RPMI7951 (cell line): Measurements from ENCODE around the gene DNASE2. TPM values are rescaled to one million over a fixed set of nuclear protein-coding genes. Genes with fewer than 3 reads are reported as not detected.

ENCODE experiments used
- DNase-seq: peaks from one replicate; pipeline ENCODE4 v3.0.0-alpha.2; 2012; ENCODE audit warnings: low read depth
- total RNA-seq: library from RNA; depleted of rRNA; stranded (reverse); fragments of >200 nt; shearing (Covaris generic); gene quantifications from 2 replicates; pipeline ENCODE4 v1.2.3, GENCODE V29; 2014

DNASE2 gene
- total RNA-seq, 1 experiment from 2014 or later, result 33.6 TPM

DNA sequence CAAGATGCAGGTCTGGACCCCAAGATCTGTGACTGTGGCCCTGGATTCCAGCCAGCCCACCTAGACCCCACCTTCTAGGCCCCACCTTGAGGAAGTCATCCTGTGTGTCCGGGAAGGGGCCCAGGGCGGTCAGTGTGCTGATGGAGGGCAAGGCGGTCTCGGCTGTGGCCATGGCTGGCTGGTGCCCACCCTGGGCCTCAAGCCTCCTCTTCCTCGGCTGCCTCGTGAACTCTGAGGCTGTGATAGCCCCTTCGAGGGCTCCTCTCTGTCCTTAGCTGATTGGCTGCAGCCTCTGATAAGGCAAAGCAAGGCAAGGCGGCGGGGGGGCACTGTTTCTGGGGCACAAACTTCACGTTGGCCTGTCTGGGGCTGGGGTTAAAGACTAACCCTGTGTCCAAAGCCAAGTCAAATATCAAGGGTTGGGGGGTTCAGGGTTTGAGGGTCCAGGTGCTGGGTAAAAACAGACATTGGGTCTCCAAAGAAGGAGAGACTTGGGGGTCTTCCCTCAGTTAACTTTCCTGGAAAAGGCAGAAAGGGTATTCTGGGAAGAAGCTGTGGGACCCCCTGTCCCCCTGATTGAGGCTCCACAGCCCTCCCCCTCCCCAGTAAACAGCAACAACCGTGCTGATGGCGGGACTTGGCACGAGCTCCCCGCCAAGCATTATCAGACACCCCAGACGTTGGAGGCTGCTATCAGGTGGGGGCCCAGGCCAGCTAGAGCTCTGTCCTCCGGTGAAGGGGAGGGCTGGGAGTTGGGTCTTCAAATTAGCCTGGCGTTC, 5.9 kb upstream of the DNASE2 start, which contains the start of gene KLF1:
KLF1 (minus strand) TSS at position 233 of the 779 bp plus-strand sequence; CDS start at position 172, 61 bp downstream.
- no peak for DNase-seq

DNA sequence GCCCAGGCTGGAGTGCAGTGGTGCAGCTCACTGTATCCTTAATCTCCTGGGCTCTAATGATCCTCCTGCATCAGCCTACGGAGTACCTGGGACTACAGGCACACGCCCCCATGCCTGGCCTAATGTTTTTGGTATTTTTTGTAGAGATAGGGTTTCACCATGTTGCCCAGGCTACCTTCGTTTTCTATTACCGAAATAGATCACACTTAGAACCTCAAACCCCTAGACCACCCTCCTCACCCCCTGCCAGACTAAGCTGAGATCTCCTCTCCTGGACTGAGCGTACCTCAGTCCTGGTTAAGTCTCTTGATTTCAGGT, 5.4 kb upstream of the DNASE2 start:
- no peak for DNase-seq

DNA sequence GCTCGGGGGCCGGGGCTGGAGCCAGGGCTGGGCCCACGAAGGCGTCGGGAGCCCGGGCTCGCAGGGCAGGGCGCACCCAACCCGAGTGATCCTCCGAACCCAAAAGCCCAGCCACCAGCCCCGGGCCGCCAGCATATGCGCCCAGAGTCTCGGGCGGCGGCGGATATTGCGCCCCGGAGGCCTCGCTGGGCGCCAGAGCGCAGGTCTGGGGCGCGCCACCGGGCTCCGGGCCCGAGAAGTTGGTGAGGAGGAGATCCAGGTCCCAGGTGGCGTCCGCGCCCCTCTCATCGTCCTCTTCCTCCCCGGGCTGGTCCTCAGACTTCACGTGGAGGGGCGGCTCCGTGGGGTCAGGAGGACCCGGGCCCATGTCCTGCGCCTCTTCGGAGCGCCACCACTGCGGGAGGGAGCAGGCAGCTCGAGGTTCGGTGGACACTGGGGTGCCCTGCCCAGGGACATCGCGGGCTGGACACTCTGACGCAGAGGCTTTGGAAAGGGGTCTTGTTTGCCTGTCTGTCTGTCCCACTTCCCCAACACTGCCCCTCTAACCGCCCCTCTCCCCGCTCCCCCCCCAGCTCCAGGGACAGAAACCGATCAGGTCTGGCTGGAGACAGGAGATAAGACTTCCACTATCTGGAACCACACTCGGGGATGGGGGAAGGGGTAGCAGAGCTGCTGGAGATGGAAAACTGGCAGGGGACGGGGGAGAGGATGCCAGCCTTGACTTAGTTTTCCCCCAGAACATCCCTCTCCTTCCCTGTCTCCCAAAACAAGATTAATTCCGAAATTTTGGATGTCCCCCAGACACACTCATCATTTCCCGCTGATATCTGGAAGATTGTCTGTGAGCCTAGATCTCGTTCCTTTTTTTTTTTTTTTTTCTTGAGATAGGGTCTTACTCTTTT, 4.8 kb upstream of the DNASE2 start:
- DNase-seq, result no peak

DNA sequence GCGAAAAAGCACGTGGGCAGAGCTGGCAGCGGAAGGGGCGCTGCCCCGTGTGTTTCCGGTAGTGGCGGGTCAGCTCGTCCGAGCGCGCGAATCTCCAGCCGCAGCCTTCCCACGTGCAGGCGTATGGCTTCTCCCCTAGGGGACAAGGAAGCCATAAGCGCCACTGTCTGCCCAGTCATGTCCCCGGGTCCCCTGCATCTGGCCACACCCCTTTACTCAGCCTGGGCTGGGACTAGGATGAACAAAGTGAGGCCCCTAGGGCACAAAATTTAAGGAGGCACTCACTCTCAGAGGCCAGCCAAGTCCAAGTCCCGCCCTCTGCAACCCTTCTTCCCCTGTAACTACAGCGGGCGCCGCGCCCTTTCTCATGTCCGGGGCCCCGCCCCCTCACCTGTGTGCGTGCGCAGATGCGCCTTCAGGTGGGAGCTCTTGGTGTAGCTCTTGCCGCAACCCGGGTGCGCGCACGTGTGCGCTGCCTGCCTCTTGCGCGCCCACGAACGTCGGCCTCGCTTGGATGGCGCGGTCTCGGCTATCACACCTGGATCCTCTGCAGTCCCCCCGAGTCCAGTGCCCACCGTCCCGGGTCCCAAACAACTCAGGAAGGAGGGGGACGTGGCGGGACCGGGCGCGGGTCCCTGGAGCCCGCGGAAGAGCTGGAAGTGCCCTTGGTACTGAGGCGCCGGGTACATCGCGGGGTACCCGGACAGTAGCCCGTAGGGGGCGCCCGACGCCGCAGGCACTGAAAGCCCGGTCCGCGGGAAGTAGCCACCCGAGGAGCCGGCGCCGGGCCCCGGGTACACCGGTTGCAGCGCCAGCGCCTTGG, 3.9 kb upstream of the DNASE2 start:
- DNase-seq, result no peak

DNA sequence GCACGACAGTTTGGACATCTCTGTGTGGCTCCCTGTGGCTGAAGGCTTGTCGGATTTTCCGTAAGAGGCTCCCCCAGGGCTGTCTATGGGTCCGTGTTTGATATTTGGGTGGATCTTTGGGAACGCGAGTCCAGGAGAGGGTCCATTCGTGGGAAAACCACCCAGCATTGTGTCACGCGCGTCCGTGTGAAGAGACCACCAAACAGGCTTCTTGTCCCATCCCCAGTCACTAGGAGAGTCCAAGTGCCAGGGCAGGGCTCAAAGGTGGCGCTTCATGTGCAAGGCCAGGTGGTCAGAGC, 3.3 kb upstream of the DNASE2 start:
- no peak for DNase-seq

DNA sequence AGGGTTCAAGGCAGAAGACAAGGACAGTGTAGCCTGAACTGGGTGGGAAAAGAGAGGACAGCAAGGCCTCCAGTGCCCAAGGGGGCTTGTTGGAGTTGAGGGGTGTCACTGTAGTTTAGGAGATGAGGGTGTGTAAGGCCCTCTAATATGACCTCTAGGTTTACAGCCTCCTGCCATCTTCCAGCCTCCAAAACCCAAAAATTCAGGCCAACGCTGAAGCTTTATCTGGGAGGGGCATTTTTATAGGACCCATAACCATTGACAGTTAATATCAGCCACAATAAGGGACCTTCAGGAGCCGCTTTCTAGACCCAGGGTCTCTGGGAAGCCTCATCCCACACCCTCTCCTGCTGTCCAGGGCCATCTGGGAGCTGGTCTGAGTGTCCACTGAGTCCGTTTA, 3.0 kb upstream of the DNASE2 start:
- DNase-seq, result no peak

DNA sequence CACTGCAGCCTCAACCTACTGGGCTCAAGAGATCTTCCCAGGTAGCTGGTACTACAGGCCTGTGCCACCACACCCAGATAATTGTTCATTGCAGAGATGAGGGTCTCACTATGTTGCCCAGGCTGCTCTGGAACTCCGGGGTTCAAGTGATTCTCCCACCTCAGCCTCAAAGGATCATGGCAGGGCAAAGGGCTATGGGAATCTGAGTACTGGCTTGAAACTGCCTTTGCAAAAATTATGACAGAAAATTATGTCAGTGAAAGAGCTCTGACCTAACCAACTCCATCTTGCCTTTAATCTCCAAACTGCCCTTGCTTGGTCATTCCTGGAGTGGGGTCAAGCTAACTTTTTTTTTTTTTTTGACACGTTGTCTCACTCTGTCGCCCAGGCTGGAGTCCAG, 1.3 kb upstream of the DNASE2 start:
- DNase-seq, result no peak

DNA sequence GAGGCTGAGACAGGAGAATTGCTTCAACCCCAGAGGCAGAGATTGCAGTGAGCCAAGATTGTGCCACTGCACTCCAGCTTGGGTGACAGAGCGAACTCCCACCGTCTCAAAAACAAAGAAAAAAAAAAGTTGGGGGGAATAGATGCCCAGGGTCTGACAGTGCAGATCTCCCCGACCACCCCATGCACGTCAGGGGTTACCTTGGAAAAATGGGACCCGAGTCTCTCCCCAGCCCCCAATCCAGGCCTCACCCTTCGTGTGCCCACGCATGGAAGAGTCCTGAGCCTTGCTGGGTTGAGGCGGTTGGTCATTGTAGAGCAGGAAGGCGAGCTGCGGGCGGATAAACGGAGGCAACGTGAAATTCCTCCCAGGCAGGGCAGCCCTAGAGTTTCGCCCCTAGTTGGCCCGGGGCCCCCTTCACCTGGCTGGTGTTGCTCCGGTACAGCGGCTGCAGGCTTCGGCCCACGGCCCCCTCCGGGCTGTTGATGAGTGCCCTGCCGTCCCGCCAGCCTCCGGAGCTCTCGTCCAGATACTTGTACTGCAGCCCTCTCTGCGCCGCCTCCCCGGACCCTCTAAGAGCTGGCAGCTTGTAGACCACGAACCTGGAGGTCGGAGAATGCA, 588 bp downstream of the DNASE2 start:
- peak; percentile 32 for DNase-seq

DNA sequence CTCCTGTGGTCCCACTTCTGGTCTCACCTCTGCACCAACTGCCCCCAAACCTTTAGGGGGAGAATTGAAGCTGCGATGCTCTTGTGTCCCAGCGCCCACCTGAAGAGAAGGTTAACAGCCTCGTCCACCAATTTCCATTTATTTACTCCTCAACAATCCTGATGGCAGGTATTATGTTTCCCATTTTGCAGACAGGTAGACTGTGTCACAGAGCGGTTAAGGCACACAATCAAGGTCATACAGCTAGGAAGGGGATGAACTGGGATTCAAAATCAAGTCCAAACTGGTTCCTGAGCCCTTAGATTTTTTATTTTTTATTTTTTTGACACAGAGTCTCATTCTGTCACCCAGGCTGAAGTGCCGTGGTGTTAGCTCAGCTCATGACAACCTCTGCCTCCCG, 6.2 kb downstream of the DNASE2 start:
- no peak for DNase-seq

DNA sequence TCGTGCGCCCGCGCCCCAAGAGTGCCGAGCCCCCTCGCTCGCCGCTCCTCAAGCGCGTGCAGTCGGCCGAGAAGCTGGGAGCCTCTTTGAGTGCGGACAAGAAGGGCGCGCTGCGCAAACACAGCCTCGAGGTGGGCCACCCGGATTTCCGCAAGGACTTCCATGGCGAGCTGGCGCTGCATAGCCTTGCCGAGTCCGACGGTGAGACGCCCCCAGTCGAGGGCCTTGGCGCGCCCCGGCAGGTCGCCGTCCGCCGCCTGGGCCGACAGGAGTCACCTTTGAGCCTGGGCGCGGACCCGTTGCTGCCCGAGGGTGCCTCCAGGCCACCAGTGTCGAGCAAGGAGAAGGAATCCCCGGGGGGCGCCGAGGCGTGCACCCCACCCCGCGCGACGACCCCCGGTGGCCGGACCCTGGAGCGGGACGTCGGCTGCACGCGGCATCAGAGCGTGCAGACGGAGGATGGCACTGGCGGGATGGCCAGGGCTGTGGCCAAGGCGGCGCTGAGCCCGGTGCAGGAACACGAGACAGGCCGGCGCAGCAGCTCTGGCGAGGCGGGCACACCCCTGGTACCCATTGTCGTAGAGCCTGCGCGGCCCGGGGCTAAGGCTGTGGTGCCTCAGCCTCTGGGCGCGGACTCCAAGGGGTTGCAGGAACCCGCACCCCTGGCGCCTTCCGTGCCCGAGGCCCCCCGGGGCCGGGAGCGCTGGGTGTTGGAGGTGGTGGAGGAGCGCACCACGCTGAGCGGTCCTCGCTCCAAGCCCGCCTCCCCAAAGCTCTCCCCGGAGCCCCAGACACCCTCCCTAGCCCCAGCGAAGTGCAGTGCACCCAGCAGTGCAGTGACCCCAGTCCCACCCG, 7.1 kb downstream of the DNASE2 start:
- no peak for DNase-seq

DNA sequence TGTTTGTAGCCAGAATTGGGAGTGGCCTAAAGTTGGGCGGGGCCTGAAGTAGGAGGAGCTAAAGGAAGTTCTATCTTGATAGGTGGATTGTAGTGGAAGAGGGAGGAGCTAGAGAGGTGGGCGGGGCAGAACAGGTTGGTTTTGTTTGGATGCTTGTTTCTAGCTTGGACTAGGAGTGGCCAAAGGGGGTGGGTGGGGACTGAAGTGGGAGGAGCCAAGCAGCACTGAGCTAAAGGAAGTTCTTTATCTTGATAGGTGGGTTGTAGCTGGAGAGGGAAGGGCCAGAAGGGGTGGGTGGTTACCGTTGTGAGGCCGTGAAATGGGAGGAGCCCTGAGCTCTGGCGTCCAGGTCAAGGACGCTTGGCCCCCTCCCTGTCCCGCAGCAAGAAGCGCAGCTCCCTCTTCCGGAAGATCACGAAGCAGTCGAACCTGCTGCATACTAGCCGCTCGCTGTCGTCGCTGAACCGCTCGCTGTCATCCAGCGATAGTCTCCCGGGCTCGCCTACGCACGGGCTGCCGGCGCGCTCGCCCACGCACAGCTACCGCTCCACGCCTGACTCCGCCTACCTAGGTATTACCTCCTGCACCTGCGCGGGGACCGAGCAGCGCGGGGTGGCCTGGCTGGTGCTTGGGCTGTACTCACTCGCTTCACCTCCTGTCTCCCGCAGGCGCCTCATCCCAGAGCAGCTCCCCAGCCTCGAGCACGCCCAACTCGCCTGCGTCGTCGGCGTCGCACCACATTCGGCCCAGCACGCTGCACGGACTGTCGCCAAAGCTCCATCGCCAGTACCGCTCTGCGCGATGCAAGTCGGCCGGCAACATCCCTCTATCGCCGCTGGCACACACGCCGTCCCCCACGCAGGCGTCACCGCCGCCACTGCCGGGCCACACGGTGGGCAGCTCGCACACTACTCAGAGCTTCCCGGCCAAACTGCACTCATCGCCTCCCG, 8.0 kb downstream of the DNASE2 start:
- DNase-seq, result peak; percentile 74

DNA sequence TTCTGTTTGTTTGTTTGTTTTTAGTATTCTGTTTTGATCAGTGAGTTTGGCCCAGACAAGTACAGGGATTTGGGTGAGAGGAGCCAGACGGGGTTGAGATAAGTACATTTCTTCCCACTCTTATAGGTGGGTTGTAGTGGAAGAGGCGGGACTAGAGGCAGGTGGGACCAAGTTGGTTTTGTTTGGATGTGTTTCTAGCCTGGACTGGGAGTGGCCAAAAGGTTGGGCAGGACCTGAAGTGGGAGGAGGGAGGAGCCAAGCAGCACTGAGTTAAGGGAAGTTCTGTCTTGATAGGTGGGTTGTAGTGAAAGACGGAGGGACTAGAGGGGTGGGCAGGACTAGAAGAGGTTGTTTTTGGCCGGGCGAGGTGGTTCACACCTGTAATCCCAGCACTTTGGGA, 9.0 kb downstream of the DNASE2 start:
- no peak for DNase-seq

DNA sequence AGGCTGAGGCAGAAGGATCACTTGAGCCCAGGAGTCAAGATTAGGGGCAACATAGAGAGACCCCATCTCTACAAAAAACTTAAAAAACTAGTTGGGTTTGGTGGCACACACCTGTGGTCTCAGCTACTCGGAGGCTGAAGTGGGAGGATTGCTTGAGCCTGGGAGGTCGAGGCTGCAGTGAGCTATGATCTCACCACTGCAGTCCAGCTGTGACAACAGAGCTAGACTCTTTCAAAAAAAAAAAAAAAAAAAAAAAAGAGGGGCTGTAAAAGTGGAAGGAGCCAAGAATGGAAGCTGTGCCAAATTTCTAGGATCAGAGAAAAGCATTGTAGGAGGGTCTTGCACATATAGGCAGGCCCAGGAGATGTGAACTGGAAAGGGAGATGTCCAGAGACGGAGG, 9.6 kb downstream of the DNASE2 start:
- DNase-seq, result no peak

DNA sequence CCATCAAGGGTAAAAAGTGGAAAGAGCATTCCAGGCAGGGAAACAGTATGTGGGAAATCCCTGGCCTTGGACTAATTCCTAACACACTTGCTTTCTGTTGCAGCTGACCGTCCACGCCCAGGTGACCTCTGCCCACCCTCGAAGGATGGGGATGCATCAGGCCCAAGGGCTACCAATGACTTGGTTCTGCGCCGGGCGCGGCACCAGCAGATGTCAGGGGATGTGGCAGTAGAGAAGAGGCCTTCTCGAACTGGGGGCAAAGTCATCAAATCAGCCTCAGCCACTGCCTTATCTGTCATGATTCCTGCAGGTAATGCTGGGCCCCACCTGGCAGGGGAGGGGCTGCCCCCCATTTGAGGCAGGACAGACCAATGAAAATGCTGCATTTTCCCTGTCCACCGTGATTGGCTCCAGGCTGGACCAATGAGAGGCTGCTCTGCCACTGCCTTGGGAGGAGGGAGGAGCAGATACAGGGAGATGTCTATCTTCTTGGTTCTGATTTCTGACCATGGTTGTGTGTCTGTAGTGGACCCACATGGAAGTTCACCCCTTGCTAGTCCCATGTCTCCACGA, 12.6 kb downstream of the DNASE2 start:
- DNase-seq, result peak; percentile 16

DNA sequence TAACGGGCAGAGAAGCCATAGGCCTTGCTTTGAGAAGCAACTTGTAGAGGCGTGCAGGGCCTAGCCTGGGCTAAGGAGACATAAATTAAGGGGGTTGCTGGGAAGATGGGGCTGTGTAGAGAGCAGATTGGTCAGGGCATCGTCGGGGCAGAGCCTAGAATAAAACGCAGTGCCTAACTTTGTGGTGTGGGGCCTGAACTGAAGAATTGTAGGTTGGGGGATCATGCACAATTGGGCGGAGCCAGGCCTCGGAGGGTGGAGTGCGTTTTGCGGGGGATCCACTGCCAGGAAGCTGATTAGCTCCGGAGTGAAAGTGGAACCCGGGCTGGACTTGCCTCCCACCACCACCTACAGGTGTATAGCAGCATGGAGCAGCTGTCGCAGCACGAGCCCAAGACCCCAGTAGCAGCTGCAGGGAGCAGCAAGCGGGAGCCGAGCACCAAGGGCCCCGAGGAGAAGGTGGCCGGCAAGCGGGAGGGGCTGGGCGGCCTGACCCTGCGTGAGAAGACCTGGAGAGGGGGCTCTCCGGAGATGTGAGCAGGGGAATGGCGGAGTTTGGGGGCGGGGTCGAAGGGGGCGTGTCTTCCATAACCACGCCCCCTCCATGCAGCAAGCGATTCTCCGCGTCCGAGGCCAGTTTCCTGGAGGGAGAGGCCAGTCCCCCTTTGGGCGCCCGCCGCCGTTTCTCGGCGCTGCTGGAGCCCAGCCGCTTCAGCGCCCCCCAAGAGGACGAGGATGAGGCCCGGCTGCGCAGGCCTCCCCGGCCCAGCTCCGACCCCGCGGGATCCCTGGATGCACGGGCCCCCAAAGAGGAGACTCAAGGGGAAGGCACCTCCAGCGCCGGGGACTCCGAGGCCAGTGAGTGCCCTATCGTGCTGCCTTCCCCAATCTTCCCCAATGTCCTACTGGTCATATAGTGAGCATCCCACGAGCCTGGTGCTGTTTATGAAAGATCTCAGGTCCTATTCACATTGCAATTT, 13.8 kb downstream of the DNASE2 start:
- peak; percentile 62 for DNase-seq

DNA sequence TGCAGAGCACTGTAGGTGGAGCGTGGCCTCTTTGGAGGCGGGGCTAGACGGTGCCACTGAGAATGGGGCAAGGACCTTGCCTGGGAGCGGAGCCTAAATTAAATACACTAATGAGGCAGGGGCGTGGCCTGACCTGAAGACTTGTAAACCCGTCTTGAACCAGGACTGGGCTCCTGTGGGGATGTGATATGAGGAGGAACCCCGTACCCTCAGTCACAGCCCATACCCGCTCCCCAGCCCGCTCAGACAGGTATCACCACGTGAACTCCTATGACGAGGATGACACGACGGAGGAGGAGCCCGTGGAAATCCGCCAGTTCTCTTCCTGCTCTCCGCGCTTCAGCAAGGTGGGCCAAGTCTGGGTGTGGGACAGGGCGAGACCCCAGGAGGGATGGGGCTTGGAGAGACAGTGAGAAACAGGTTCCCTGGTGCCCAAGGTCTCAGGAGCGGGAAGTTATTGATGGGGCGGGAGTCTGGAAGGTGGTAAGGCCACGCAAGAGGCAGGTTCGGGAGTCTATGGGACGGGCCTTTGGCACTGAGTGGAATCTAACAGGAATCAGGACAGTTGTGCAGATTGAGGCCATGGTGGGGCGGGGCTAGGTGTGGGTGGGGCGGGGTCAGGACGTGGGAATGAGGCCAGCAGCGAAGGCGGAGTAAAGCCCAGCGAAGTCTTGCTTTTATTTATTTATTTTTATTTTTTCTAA, 14.7 kb downstream of the DNASE2 start:
- no peak for DNase-seq

DNA sequence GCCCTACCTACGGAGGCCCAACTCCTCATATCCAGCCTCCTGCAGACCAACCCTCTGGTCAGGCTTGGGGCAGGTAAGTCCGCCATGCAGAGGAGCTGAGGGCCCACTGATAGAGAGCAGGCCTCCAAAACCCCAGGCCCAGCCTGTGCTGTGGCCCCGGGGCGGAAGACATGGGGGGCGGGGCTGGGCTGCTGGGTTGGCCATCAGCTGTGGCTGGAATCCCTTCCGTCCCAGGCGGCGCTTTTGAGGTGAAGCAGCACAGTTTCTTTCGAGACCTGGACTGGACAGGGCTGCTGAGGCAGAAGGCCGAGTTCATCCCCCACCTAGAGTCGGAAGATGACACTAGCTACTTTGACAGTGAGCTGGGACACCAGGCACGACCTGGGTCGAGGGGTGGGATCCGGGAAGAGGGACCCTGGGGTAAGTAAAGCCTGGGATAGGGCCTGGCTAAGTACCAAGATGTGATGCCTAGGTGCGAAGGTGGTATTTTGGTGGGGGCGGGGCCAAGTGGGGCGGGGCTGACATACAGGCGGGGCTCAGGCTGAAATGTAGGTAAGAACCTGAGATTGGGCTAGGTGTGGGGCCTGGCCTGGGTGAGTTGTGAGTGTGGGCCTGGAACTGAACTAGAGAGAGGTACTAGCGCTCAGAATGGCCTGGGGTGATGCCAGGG, 15.4 kb downstream of the DNASE2 start:
- no peak for DNase-seq
